Stimulated activated CD4-positive, alpha-beta T cell treated with anti-CD3 and anti-CD28 coated beads, TNF-alpha, amount 100 ng/mL, for 1 hour (primary cell): ENCODE results near the gene SCYL3.
"Not testable (repeated sequence)": the region's sequence is repeated elsewhere in the genome, so short reads cannot be mapped to it uniquely, and the experiment has no call there.

ENCODE experiments used
- DNase-seq, 3 donors: peaks; one replicate each; pipeline ENCODE4 v3.0.0-alpha.2; 2020; ENCODE audit warnings: low read depth in 3 of 3, low spot score in 1 of 3

Gene SCYL3

GRCh38 chr1:169873582-169874199 lies 20.0 kb downstream of the SCYL3 start:
- DNase-seq, result no peak

- no peak for DNase-seq
These were observed 20.8 kb downstream of the SCYL3 start for GRCh38 chr1:169872906-169873305.

DNA sequence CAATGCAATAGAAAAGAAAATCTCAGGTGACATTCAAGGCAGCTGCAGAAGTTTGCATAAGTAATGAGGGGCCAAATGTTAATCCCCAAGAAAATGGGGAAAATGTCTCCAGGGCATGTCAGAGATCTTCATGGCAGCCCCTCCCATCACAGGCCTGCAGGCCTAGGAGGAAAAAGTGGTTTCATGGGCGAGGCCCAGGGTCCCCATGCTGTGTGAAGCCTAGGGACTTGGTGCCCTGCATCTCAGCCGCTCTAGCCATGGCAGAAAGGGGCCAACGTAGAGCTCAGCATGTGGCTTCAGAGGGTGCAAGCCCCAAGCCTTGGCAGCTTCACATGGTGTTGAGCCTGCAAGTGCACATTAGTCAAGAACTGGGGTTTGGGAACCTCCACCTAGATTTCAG lies 21.7 kb downstream of the SCYL3 start:
- DNase-seq, result not testable (repeated sequence)

DNA sequence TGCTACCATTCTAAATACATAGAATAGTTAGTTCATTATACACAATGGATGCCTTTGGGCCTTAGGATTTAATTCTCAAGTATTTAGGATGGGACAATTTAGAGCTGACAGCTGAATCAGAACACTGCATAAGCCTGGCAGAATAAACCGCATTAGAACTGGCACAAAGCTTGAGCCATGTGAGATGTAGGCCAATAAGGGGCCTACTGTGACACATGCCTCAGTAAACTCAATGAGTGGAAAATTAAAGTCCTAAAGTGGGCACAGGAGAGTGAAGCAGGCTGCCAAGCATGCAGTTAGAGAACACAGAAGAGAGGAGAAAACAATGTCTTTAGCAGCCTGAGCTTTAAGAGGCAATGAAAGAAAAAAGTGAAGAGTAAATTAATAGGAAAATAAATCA lies 24.3 kb downstream of the SCYL3 start:
- no peak for DNase-seq

- no peak for DNase-seq
These were observed 24.7 kb downstream of the SCYL3 start for GRCh38 chr1:169868978-169869377.

DNA sequence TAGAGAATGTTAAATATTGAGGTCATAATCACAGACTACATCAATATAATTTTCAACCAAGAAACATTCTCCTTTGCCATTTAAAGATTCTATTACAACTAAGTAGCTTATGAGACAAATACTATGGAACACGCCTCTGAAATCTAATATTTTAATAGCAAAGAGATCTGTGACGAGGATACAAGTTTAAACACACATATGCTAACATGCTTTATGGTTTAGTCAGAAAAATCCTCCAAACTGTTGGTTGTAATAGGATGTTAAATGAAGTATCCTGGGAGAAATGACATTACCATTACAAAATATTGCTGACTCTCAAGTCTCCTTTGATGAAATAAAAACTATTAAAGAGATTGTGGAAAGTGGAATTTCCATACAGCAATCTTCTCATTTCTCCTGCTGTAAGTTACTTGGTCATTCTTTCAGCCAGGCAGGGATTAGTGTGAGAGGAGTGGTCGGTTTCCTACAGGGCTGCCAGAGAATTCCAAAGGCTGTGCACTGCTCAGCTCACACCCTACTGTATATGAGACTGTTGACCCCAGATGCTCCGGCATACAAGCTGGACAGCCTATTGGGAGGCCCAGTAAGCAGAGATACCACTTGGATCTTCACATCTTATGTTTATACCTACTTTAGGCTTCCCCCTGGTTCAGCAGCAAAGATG lies 26.6 kb downstream of the SCYL3 start:
- no peak for DNase-seq

- no peak for DNase-seq
These were observed 27.1 kb downstream of the SCYL3 start for GRCh38 chr1:169866577-169866976.

DNA sequence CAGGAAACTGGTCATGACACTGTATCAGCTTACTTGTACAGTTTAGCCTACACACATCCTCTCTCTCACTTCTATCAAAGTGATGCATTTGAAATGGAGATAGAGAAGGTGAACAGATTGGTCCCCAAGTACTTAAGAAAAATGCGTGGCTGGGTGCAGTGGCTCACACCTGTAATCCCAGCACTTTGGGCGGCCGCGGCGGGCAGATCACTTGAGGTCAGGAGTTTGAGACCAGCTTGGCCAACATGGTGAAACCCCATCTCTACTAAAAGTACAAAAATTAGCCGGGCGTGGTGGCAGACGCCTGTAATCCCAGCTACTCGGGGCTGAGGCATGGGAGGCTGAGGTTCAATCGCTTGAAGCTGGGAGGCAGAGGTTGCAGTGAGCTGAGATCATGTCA lies 29.2 kb downstream of the SCYL3 start:
- DNase-seq, result not testable (repeated sequence)

DNA sequence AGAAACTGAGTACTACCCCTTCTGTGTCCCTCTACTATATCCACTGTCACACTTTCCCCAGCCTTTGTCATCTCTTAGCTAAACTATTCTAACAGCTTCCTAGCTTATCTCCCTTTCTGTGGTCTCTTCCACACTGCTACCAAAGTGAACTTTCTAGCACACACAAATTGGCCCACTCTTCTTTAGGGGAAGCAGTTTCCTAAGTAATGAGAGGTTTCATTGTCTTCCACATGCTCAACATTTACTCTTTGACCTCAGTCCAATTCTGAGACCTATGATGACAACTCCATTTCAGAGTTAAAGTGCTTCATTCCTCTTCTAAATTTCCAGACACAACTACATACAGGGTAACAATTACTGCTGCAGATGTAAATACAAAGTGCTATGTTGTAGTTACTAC lies 32.9 kb downstream of the SCYL3 start:
- DNase-seq, result no peak

DNA sequence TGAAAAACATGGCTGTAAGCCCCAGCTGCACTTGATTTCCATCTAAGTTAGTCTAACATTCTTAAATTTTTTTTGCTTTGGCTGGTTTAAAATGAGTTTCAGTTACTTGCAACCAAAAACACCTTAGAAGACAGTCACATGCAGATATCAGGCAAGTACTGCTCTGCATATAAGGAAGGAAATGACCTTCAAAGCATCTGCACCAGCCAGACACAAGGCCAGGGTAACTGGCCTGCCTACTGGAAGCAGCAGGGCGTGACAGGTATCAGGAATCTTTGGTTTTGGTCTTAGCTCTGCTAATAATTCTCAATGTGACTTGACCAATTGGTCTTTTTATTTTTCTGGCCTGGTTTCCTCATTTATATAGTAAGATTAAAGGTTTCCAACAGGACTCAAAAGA lies 33.5 kb downstream of the SCYL3 start:
- DNase-seq, result no peak

DNA sequence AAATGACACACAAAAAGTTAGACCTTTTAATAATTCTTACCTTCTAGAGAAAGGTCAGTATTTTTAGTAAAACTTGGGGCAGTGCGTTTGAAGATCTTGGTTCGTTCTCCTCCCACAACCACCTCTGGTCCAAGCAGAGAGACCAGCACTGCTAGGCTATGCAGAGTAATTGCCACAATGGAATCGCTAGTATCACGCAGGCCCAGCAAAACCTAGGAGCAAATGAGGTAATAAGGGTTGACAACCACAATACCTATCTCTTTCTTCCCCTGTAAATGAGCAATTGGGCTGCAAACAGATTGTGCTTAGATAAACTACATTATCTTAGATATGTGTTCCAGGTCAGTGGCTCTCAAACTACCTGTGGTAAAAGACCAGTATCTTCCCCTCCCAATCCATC lies 34.7 kb downstream of the SCYL3 start:
- no peak for DNase-seq

GRCh38 chr1:169858467-169858866 lies 35.2 kb downstream of the SCYL3 start:
- no peak for DNase-seq

GRCh38 chr1:169853341-169853740 lies 40.4 kb downstream of the SCYL3 start:
- no peak for DNase-seq

DNA sequence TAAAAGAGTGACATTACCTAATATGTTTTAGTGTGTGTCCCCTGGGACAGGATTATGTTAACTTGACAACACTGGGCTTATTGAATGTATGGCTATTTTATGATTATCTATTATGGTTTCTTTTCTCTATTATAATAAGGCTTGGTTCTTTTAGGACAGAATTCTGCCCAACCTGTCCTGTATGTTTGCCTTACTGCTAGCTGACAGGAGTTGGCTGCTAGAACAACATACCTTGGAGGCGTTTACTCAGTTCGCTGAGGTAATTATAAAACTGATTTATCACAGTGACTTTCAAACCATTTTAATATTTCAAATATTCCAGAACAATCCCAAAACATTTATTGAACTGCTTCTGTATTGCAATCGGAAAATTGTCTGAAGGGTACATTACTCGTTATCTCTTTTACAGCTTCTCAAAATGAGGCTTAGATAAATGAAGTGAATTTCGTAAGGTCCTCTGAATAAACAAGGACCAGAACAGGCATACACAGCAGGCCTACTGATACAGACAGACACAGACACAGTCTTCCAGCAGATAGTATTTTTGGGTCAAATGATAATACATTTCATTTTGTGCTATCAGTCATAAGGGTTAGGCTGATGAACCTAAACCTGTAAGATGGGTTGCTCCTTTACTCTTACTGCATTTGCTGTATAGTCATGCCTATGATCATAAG lies 44.2 kb downstream of the SCYL3 start:
- no peak for DNase-seq

GRCh38 chr1:169848456-169848855 lies 45.2 kb downstream of the SCYL3 start:
- no peak for DNase-seq

GRCh38 chr1:169844941-169845608 lies 48.6 kb downstream of the SCYL3 start:
- no peak for DNase-seq

GRCh38 chr1:169838942-169839341 lies 54.8 kb downstream of the SCYL3 start:
- DNase-seq, result no peak

DNA sequence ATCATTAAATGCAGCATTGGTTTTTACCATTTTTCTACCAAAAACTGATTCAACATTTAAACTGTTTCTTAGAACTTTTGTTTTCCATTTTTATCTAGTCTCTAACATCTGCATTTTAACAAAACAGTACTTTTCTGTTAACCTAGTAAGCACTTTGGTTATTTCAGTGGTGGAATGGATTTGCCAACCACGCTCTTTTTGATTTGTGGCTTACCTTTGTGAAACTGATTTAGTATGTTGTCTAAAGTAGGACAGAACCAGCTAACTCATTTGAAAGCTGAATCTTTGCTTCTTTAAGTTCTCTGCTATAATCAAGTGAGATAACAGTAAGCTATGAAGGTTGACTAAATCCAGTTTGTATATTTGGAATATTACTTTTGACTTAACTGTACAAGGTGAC lies 57.5 kb downstream of the SCYL3 start:
- no peak for DNase-seq

GRCh38 chr1:169835647-169836046 lies 58.0 kb downstream of the SCYL3 start:
- DNase-seq, result no peak

GRCh38 chr1:169834869-169835268 lies 58.8 kb downstream of the SCYL3 start:
- DNase-seq, result no peak

- DNase-seq, result no peak
These were observed 60.4 kb downstream of the SCYL3 start for GRCh38 chr1:169833179-169833901.
